Activated CD4-positive, alpha-beta T cell treated with anti-CD3 and anti-CD28 coated beads, Interleukin-2, amount 50 U/mL, for 24 hours (primary cell): Measurements from ENCODE around the gene GAPVD1.
"Not testable (repeated sequence)": the region's sequence is repeated elsewhere in the genome, so short reads cannot be mapped to it uniquely, and the experiment has no call there.

Experiments used
- DNase-seq, 2 donors: peaks; one replicate each; pipeline ENCODE4 v3.0.0-alpha.2; 2020; ENCODE audit warnings: low read depth in 1 of 2, low spot score in 1 of 2

Gene GAPVD1

GRCh38 chr9:125297917-125298316 lies 36.3 kb downstream of the GAPVD1 start:
- no peak for DNase-seq

GRCh38 chr9:125302241-125302640 lies 40.6 kb downstream of the GAPVD1 start:
- no peak for DNase-seq

GRCh38 chr9:125304273-125304672 lies 42.6 kb downstream of the GAPVD1 start:
- DNase-seq = no peak

DNA sequence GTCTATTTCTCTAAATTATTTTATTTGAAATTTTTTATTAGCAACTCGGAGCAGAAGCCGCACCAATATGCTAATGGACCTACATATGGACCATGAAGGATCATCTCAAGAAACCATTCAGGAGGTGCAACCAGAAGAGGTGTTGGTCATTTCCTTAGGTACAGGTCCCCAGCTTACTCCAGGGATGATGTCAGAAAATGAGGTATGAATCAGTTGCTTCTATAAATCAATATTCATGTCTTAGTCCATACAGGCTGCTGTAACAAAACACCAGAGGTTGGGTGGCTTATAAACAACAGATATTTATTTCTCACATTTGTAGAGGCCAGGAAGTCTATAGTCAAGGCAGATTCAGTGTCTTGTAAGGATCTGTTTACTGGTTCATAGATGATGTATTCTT lies 50.8 kb downstream of the GAPVD1 start:
- no peak for DNase-seq

GRCh38 chr9:125316359-125316758 lies 54.7 kb downstream of the GAPVD1 start:
- not testable (repeated sequence) for DNase-seq

GRCh38 chr9:125317704-125318103 lies 56.1 kb downstream of the GAPVD1 start:
- no peak for DNase-seq

- DNase-seq = no peak
These were observed 59.9 kb downstream of the GAPVD1 start for GRCh38 chr9:125321496-125321895.

GRCh38 chr9:125323615-125324014 lies 62.0 kb downstream of the GAPVD1 start:
- DNase-seq = no peak

DNA sequence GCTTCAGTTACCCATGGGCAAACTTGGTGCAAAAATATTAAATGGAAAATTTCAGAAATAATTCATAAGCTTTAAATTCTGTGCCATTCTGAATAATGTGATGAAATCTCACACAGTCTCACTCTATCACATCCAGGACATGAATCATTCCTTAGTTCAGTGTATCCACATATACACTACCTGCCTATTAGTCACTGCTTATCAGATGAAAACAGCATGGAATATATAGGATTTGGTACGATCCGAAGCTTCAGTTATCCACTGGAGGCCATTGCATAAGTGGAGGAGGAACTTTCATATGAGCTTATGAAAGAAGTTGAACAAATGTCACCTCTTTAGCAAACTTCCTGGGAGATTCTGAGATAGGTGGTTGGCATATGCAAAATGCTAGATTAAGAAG lies 64.2 kb downstream of the GAPVD1 start:
- DNase-seq = no peak

GRCh38 chr9:125329978-125330377 lies 68.4 kb downstream of the GAPVD1 start:
- DNase-seq = no peak

DNA sequence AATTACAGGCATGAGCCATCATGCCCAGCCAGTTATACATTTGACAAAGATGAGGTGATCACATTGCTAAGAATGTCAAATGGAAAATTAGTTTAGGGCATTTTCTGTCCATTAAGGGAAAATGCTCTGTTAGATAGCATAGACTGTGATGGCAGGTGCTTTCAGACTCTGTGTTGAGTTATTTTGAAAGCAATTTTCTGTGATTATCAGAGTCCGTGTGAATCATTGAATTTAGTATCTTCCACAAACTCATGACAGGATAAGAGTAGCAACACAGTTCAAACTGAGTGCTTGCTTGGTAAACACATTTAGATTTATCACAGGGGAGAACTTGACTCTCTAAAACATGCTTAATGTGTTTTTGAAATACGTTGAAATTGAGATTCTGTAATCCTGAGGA lies 69.0 kb downstream of the GAPVD1 start:
- no peak for DNase-seq

DNA sequence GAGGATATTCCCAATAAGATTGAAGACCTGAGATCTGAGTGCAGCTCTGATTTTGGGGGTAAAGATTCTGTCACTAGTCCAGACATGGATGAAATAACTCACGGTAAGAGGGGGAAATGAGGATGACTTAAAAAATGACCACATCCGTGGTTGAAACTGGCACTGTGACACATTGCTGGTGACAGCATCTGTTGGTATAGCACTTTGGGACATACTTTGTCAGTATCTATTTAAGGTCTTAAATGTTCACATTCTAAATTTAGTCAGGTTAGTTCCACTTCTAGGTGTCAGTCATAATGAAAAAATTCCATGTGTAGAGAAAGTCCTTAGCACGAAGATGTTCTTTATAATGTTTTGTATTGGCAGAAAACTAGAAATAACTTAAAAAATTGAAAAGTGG lies 70.9 kb downstream of the GAPVD1 start:
- DNase-seq = peak in 1 of 2 donors; percentile 2

GRCh38 chr9:125337236-125337635 lies 75.6 kb downstream of the GAPVD1 start:
- no peak for DNase-seq

DNA sequence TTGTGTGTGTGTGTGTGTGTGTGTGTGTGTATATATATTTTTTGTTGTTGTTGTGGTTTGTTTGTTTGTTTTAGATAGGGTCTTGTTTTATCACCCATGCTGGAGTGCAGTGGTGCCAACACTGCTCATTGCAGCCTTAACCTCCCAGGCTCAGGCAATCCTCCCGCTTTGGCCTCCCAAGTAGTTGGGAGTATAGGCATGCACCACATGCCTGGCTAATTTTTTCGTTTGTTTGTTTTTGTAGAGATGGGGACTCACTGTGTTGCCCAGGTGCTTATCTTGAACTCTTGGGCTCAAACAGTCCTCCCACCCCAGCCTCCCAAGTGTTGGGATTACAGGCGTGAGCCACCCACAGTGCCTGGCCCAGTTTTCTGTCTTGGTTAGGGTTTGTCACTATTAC lies 77.3 kb downstream of the GAPVD1 start:
- DNase-seq = no peak

- no peak for DNase-seq
These were observed 79.9 kb downstream of the GAPVD1 start for GRCh38 chr9:125341566-125341965.

DNA sequence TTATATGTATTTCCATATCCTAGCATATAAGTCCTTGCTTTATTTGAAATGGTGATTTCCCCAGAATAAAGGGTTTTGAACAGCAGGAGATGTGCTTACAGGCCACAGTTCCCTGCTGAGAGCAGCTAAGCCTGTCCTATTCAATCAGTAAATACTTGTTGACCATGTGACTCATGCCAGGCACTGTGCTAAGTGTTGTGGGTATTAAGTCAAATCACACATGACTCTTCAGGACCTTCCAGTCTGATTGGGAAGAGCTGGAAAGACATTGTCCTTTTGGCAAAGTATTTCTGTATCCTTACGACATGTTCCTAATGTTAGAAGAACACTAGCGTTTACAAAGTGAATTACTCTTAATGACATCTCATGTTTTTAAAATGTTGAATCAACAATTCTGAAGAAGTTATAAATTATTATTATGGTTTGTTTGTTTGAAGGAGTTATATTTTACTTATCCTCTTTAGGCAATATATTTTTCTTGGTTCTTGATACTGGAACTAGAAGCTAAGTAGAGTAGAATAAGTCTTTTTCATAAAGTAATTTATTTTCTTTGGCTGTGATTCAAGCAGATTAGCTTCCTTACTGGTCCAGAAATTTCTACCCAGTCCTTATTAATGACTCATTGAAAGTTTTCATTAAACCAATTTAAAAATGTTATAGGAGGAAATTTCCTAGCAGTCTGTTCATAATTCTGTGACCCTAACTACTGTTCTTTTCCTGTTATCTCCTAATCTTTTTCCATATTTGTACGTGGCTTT lies 82.1 kb downstream of the GAPVD1 start:
- no peak for DNase-seq

- DNase-seq = no peak
These were observed 84.6 kb downstream of the GAPVD1 start for GRCh38 chr9:125346080-125346732.

DNA sequence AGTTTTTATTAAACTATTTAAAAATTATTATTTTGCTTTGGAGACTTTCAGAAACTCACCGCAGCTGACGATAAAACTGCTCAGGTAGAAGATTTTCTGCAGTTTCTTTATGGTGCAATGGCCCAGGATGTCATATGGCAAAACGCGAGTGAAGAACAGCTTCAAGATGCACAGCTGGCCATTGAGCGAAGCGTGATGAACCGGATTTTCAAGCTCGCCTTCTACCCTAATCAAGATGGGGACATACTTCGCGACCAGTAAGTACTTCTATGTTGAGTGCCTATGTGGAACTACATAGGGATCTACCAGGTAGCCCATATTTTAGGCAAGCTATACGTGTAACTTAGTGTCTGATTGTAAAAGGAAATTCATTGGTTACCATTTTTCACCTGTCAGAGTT lies 94.0 kb downstream of the GAPVD1 start:
- DNase-seq = no peak

- no peak for DNase-seq
These were observed 94.4 kb downstream of the GAPVD1 start for GRCh38 chr9:125356032-125356431.

GRCh38 chr9:125359011-125359410 lies 97.4 kb downstream of the GAPVD1 start:
- no peak for DNase-seq

- DNase-seq = no peak
These were observed 99.0 kb downstream of the GAPVD1 start for GRCh38 chr9:125360601-125361000.

DNA sequence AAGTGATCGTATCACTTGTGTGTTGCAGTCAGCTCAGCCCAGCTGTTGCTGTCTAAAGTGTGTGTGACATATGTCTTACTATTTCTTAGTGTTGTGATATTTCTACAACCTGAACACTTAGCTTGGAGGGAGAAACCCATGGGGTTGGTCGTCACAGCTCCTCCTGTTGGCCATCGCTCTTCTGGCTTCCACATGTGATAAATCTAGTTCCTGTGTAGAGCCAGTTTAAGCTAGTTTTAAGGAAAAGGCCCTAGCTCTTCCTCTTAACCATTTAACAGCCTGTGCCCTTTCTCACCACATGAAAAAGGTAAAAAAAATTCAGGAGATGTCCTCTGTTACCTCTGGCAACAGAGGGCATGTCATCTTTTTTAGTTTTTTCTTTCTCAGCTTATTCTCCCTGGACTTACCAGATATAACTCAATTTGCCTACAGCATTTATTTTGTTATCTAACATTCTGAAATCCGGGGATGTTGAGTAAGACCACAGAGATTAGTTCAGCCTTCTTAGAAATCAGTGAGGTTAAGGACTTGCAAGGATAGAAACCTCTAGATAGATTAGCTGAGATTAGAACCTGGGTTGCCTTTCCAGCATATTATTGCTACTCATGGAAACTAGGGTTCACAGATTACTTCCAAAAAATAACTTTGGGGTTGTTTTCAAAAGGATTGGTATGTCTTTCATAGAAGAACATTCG lies 100.4 kb downstream of the GAPVD1 start:
- DNase-seq = no peak
